Measurements from ENCODE around the gene AP3S1. TPM values are rescaled to one million over a fixed set of nuclear protein-coding genes. Genes with fewer than 3 reads are reported as not detected.
"Not testable (repeated sequence)": the region's sequence is repeated elsewhere in the genome, so short reads cannot be mapped to it uniquely, and the experiment has no call there.

AP3S1 gene
- total and polyA plus RNA-seq, 2 donors = 56.1 to 85.0 TPM

DNA sequence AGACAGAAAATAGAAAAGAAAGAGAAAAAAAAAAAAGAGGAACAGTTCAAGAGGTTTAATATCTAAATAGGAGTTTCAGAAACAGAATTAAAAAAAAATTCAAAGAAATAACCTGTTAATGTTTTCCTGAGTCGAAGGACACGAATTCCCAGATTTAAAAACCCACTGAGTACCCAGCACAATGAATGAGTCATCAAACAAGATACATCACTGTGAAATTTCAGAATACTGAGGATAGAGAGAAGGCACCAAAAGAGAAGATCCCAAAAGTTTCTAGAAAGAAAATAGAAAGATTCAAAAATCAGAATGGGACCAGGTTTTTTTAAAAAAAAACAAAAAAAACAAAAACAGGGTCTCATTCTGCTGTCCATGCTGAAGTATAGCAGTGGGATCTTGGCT is 34.1 kb upstream of the AP3S1 start:
- DNase-seq (ENCODE audit: low read depth in 6 of 9, low spot score in 9 of 9) = no peak
- no peak overlapping the region for H3K27ac ChIP-seq (ENCODE audit: low read depth in 1 of 2, low read length in 1 of 2)
- H3K4me3 ChIP-seq (ENCODE audit: low read length in 2 of 2) = no peak overlapping the region
- 91% methylated on average over 2 of the region's 2 CpGs for WGBS
- peaks cover 0 to 5% of the 10 kb centered on the region in 2 donors for H3K27me3 ChIP-seq (ENCODE audit: control insufficient read depth in 2 of 2, insufficient read depth in 1 of 2, low read length in 1 of 2)
- no peaks in the 10 kb centered on the region for H3K4me1 ChIP-seq (ENCODE audit: control insufficient read depth in 2 of 2, insufficient read depth in 2 of 2, low read length in 2 of 2)
- H3K36me3 ChIP-seq (ENCODE audit: control insufficient read depth in 2 of 2, insufficient read depth in 2 of 2, low read length in 1 of 2) = no peaks in the 10 kb centered on the region
- H3K9me3 ChIP-seq (ENCODE audit: control insufficient read depth in 2 of 2, insufficient read depth in 1 of 2, low read length in 1 of 2) = no peaks in the 10 kb centered on the region

DNA sequence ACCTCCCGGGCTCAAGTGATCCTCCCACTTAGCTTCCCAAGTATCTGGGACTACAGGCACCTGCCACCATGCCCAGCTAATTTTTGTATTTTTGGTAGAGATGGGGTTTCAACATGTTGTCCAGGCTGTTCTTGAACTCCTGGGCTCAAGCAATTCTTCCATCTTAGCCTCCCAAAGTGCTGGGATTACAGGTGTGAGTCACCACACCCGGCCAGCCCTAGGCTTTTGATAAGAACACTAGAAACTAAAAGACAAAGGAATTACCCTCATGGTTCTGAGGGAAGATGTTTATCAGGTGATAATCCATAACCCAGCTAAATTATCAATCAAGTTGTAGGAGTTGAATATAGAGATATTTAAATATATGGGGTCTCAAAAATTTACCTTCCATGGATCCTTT is 33.7 kb upstream of the AP3S1 start:
- H3K27me3 ChIP-seq (ENCODE audit: control insufficient read depth in 2 of 2, insufficient read depth in 1 of 2, low read length in 1 of 2) = not testable (repeated sequence)
- WGBS = 97% methylated on average over 2 of the region's 2 CpGs

DNA sequence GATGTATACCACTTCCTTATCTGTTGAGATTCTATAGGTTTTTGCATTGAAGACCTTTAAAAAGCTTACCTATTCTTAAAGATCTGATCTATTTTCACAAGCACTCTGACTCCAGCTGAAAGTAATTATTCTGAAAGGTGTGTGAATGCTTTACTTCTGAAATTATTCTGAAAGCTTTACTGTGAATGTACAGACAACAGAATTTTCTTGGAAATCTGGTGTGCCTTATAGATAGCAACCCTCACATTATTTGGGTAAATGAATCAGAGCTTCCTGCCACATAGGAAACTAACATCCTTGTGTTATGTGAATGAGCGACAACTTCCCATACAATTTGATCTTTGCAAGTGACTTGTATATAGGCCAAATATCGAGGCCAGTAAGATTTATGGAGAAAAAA is 31.8 kb upstream of the AP3S1 start:
- DNase-seq (ENCODE audit: low read depth in 6 of 9, low spot score in 9 of 9) = no peak
- WGBS = 90% methylated on average over 2 of the region's 2 CpGs
- Histone ChIP-seq H3K4me3 (ENCODE audit: low read length in 2 of 2) (no peak overlapping the region), H3K27ac (ENCODE audit: low read depth in 1 of 2, low read length in 1 of 2) (no peak overlapping the region), H3K36me3 (ENCODE audit: control insufficient read depth in 2 of 2, insufficient read depth in 2 of 2, low read length in 1 of 2) (no peaks in the 10 kb centered on the region), H3K9me3 (ENCODE audit: control insufficient read depth in 2 of 2, insufficient read depth in 1 of 2, low read length in 1 of 2) (no peaks in the 10 kb centered on the region), H3K27me3 (ENCODE audit: control insufficient read depth in 2 of 2, insufficient read depth in 1 of 2, low read length in 1 of 2) (peaks cover 10 to 21% of the 10 kb centered on the region in 2 donors), H3K4me1 (ENCODE audit: control insufficient read depth in 2 of 2, insufficient read depth in 2 of 2, low read length in 2 of 2) (no peaks in the 10 kb centered on the region)

More for the DNA sequence above, 33.7 kb upstream of the AP3S1 start:
- H3K9me3 ChIP-seq (ENCODE audit: control insufficient read depth in 2 of 2, insufficient read depth in 1 of 2, low read length in 1 of 2); H3K4me3 ChIP-seq (ENCODE audit: low read length in 2 of 2); H3K4me1 ChIP-seq (ENCODE audit: control insufficient read depth in 2 of 2, insufficient read depth in 2 of 2, low read length in 2 of 2); H3K27ac ChIP-seq (ENCODE audit: low read depth in 1 of 2, low read length in 1 of 2); DNase-seq (ENCODE audit: low read depth in 6 of 9, low spot score in 9 of 9); H3K36me3 ChIP-seq (ENCODE audit: control insufficient read depth in 2 of 2, insufficient read depth in 2 of 2, low read length in 1 of 2): not testable (repeated sequence)

DNA sequence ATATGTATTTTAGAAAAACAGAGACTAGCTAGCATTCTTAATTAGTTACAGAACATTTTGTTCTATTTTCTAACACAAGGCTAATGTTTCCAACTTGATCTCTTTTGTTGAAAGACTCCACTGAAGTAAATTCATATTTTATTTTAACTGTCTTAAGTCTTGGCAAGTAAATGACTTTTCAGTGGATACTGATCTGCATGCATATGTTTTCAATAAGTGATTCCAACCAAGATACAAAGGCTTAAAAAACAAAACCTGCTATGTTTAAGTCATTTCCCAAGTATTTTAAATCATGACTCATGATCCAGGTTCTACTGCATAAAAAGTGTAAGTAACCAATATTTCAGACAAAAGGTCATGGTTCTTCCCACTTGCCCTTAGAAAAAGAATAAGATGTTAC is 31.0 kb upstream of the AP3S1 start:
- no peak for DNase-seq (ENCODE audit: low read depth in 6 of 9, low spot score in 9 of 9)
- H3K4me1 ChIP-seq (ENCODE audit: control insufficient read depth in 2 of 2, insufficient read depth in 2 of 2, low read length in 2 of 2) = peaks cover 0 to 4% of the 10 kb centered on the region in 2 donors
- H3K27me3 ChIP-seq (ENCODE audit: control insufficient read depth in 2 of 2, insufficient read depth in 1 of 2, low read length in 1 of 2) = peaks cover 18 to 29% of the 10 kb centered on the region in 2 donors
- no peaks in the 10 kb centered on the region for H3K36me3 ChIP-seq (ENCODE audit: control insufficient read depth in 2 of 2, insufficient read depth in 2 of 2, low read length in 1 of 2)
- no peak overlapping the region for H3K27ac ChIP-seq (ENCODE audit: low read depth in 1 of 2, low read length in 1 of 2)
- no peaks in the 10 kb centered on the region for H3K9me3 ChIP-seq (ENCODE audit: control insufficient read depth in 2 of 2, insufficient read depth in 1 of 2, low read length in 1 of 2)
- H3K4me3 ChIP-seq (ENCODE audit: low read length in 2 of 2) = no peak overlapping the region

DNA sequence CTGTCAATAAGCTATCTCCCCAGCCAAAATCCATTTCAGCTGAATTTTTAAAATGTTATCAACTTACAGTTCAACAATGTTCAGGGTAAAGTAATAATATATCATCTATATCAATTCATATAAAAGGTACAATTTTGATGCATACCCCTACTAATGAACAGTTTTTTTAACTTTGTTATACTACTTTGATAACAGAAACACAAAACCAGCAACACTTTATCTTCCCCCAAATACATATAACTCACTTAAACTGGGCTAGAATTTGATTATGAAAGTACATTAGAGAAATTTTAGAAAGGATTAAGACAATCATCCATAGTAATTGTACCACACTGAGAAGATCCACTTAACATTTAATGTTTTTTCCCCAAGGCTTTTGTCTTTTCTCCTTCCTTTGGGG is 30.3 kb upstream of the AP3S1 start:
- Histone ChIP-seq H3K27me3 (ENCODE audit: control insufficient read depth in 2 of 2, insufficient read depth in 1 of 2, low read length in 1 of 2) (peaks cover 25 to 35% of the 10 kb centered on the region in 2 donors), H3K36me3 (ENCODE audit: control insufficient read depth in 2 of 2, insufficient read depth in 2 of 2, low read length in 1 of 2) (no peaks in the 10 kb centered on the region), H3K9me3 (ENCODE audit: control insufficient read depth in 2 of 2, insufficient read depth in 1 of 2, low read length in 1 of 2) (no peaks in the 10 kb centered on the region), H3K4me3 (ENCODE audit: low read length in 2 of 2) (no peak overlapping the region), H3K27ac (ENCODE audit: low read depth in 1 of 2, low read length in 1 of 2) (no peak overlapping the region), H3K4me1 (ENCODE audit: control insufficient read depth in 2 of 2, insufficient read depth in 2 of 2, low read length in 2 of 2) (peaks cover 0 to 10% of the 10 kb centered on the region in 2 donors)
- DNase-seq (ENCODE audit: low read depth in 6 of 9, low spot score in 9 of 9) = no peak

DNA sequence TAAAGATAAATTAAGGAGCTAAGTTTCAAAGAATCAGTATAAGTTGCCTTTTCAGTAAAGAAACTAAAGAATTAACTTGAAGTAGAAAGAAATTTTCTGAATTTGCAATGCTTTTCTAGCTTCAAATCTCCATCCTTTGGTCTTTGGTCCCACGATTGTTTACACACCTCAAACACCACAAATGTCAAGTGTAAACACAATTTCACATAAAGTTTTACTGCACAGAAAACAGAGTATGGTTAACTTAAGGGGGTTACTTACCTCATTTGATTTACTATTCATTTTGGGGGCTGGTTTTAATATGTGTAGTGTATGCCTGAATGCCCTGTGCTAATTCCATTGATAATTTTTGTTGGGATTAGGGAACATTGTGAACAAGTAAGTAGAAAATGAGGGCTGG is 29.4 kb upstream of the AP3S1 start:
- DNase-seq (ENCODE audit: low read depth in 6 of 9, low spot score in 9 of 9) = no peak
- Histone ChIP-seq H3K27me3 (ENCODE audit: control insufficient read depth in 2 of 2, insufficient read depth in 1 of 2, low read length in 1 of 2) (peaks cover 31 to 45% of the 10 kb centered on the region in 2 donors), H3K36me3 (ENCODE audit: control insufficient read depth in 2 of 2, insufficient read depth in 2 of 2, low read length in 1 of 2) (no peaks in the 10 kb centered on the region), H3K27ac (ENCODE audit: low read depth in 1 of 2, low read length in 1 of 2) (no peak overlapping the region), H3K4me1 (ENCODE audit: control insufficient read depth in 2 of 2, insufficient read depth in 2 of 2, low read length in 2 of 2) (peaks cover 0 to 13% of the 10 kb centered on the region in 2 donors), H3K4me3 (ENCODE audit: low read length in 2 of 2) (no peak overlapping the region), H3K9me3 (ENCODE audit: control insufficient read depth in 2 of 2, insufficient read depth in 1 of 2, low read length in 1 of 2) (no peaks in the 10 kb centered on the region)
- 89% methylated on average over 1 of the region's 1 CpG for WGBS

DNA sequence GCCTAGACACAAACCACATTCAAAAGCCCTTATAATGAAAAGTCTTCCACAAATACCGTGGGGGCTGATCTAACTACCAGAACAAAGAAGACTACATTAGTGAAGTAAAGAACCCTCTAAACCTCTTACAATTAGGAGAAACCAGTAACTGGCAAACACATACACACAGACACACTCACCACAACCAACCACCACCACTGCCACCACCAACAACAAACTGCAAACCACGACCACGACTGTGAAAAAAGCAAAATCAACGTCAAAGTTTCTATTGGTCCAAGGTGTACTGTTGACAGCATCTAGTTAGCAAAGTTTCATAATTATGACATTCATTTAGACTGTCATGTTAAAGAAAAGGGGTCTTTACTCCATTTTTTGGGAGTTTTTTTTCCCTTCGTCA is 28.0 kb upstream of the AP3S1 start:
- peaks cover 0 to 13% of the 10 kb centered on the region in 2 donors for H3K4me1 ChIP-seq (ENCODE audit: control insufficient read depth in 2 of 2, insufficient read depth in 2 of 2, low read length in 2 of 2)
- peaks cover 35 to 56% of the 10 kb centered on the region in 2 donors for H3K27me3 ChIP-seq (ENCODE audit: control insufficient read depth in 2 of 2, insufficient read depth in 1 of 2, low read length in 1 of 2)
- no peaks in the 10 kb centered on the region for H3K36me3 ChIP-seq (ENCODE audit: control insufficient read depth in 2 of 2, insufficient read depth in 2 of 2, low read length in 1 of 2)
- H3K27ac ChIP-seq (ENCODE audit: low read depth in 1 of 2, low read length in 1 of 2) = no peak overlapping the region
- no peak overlapping the region for H3K4me3 ChIP-seq (ENCODE audit: low read length in 2 of 2)
- WGBS = 49% methylated on average over 5 of the region's 5 CpGs
- H3K9me3 ChIP-seq (ENCODE audit: control insufficient read depth in 2 of 2, insufficient read depth in 1 of 2, low read length in 1 of 2) = no peaks in the 10 kb centered on the region
- DNase-seq (ENCODE audit: low read depth in 6 of 9, low spot score in 9 of 9) = no peak

DNA sequence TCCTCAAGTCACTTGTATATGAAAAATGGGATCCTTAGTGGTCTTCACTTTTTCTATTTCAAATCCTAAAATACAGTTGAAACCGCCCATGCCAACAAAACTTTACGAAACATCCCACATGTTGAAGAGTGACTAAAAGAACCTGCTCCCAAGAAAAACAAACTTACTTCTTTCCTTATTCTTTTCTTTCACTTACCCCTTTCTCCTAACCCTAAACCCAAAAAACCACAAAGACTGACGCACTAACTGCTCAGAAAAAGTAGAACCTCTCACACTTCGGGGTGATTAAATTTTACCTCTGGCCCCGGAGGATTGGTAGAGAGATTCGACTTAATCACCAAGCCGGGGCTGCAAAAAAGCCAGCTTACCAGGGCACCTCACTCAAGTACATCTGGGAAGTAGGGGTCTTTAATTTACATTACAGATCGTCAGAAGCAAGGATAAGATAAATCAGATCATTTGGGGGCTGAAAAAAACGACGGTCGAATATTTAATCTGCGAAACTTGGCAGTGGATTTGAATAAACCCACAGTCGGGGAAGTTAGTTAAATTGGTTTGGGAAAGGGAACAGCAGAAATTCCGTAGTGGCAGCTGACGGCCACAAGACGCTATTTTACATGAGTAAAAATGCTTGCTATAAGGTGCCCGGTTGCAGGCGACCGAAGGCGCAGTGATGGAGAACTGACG is 26.6 kb upstream of the AP3S1 start:
- H3K27me3 ChIP-seq (ENCODE audit: control insufficient read depth in 2 of 2, insufficient read depth in 1 of 2, low read length in 1 of 2) = peaks cover 37 to 66% of the 10 kb centered on the region in 2 donors
- no peaks in the 10 kb centered on the region for H3K9me3 ChIP-seq (ENCODE audit: control insufficient read depth in 2 of 2, insufficient read depth in 1 of 2, low read length in 1 of 2)
- H3K36me3 ChIP-seq (ENCODE audit: control insufficient read depth in 2 of 2, insufficient read depth in 2 of 2, low read length in 1 of 2) = no peaks in the 10 kb centered on the region
- 24% methylated on average over 21 of the region's 21 CpGs for WGBS
- H3K4me1 ChIP-seq (ENCODE audit: control insufficient read depth in 2 of 2, insufficient read depth in 2 of 2, low read length in 2 of 2) = peaks cover 0 to 13% of the 10 kb centered on the region in 2 donors
- no peak overlapping the region for H3K4me3 ChIP-seq (ENCODE audit: low read length in 2 of 2)
- no peak overlapping the region for H3K27ac ChIP-seq (ENCODE audit: low read depth in 1 of 2, low read length in 1 of 2)
- no peak for DNase-seq (ENCODE audit: low read depth in 6 of 9, low spot score in 9 of 9)

DNA sequence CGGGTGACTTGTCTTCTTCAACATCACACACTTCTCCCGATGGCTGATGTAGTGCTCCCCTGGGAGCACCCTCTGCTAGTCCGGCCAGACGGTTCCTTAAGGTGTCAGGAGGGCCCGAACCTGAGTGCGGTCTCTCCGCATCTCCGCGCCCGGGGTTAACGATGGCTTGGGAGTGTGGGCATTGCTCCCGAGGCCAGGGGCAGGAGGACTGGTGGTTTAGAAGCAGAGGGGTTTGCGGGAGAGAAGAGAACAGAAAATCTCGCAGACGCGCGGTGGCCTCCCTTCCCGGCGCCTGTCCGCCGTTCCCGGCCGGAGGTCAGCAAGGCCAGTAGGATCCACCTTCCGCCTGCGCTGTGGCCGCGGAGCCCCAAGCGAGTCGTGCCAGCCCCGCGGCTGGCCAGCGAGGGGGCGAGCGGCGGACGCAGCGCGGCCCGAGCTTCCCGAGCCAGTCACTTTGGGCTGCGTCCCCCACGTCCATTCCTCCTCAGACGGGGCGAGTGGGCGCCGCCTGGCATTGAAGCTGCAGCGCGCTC is 26.0 kb upstream of the AP3S1 start:
- Histone ChIP-seq H3K27ac (ENCODE audit: low read depth in 1 of 2, low read length in 1 of 2) (no peak overlapping the region), H3K4me1 (ENCODE audit: control insufficient read depth in 2 of 2, insufficient read depth in 2 of 2, low read length in 2 of 2) (peaks cover 0 to 13% of the 10 kb centered on the region in 2 donors), H3K4me3 (ENCODE audit: low read length in 2 of 2) (peak overlapping the region; percentile 25 to 27), H3K36me3 (ENCODE audit: control insufficient read depth in 2 of 2, insufficient read depth in 2 of 2, low read length in 1 of 2) (no peaks in the 10 kb centered on the region), H3K9me3 (ENCODE audit: control insufficient read depth in 2 of 2, insufficient read depth in 1 of 2, low read length in 1 of 2) (no peaks in the 10 kb centered on the region), H3K27me3 (ENCODE audit: control insufficient read depth in 2 of 2, insufficient read depth in 1 of 2, low read length in 1 of 2) (peaks cover 37 to 69% of the 10 kb centered on the region in 2 donors)
- no peak for DNase-seq (ENCODE audit: low read depth in 6 of 9, low spot score in 9 of 9)
- 3% methylated on average over 48 of the region's 48 CpGs for WGBS
